ENCODE results near the gene ACSF3. TPM values are rescaled to one million over a fixed set of nuclear protein-coding genes. Genes with fewer than 3 reads are reported as not detected.

The ACSF3 gene
- total RNA-seq, 6 donors from 2014 or later = 30.2 to 97.4 (median 35.3) TPM

DNA sequence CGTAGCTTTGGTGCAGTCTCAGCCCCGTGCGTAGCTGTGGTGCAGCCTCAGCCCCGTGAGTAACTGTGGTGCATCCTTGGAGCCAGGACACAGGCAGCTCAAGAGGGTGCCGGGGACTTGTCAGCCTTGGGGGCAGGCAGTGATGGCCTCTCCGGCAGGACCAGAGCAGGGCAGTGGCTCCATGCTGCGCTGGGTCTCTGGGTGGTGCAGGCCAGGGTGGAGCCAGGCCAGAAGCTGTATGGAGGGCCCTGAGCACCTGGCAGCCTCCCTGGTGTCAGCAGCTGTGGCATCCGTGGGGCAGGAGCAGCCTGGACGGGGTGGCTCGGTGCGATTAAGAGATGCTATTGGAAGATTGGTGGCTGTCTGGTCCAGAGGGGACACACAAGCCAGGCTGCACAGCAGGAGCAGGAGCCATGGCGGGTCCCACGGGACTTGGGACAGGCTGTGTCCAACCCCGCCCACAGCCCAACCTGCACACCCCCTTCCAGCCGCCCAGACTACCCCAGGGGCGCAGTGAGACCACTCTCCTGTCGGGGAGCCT, 49.6 kb downstream of the ACSF3 start:
- H3K9me3 ChIP-seq = no peaks in the 10 kb centered on the region
- H3K4me3 ChIP-seq = no peak overlapping the region
- TF ChIP-seq POLR2AphosphoS5 (IDR thresholded peaks at IDR 0.05) (no peak), EP300 (IDR thresholded peaks at IDR 0.05) (no peak), POLR2A (IDR thresholded peaks at IDR 0.05) (no peak), CTCF (IDR thresholded peaks at IDR 0.05) (no peak)
- 93 to 97% methylated on average over 7 to 17 of the region's 17 CpGs for WGBS, 2 donors
- H3K4me1 ChIP-seq = no peaks in the 10 kb centered on the region
- H3K36me3 ChIP-seq = peaks cover 6 to 68% (median 50%) of the 10 kb centered on the region in 4 donors
- no peak overlapping the region for H3K27ac ChIP-seq
- no peaks in the 10 kb centered on the region for H3K27me3 ChIP-seq
- DNase-seq (peak in 1 of 2 donors; percentile 62), ATAC-seq (ENCODE audit: low FRiP score in 2 of 2) (no peak)

- DNase-seq = no peak
- no peak for ATAC-seq (ENCODE audit: low FRiP score in 2 of 2)
- WGBS, 2 donors = 89 to 93% methylated on average over 18 to 22 of the region's 22 CpGs
- Histone ChIP-seq H3K4me3 (no peak overlapping the region), H3K4me1 (no peaks in the 10 kb centered on the region), H3K27me3 (no peaks in the 10 kb centered on the region), H3K27ac (no peak overlapping the region), H3K9me3 (no peaks in the 10 kb centered on the region), H3K36me3 (peaks cover 6 to 63% (median 46%) of the 10 kb centered on the region in 4 donors)
- TF ChIP-seq POLR2AphosphoS5 (IDR thresholded peaks at IDR 0.05) (no peak), CTCF (IDR thresholded peaks at IDR 0.05) (no peak), EP300 (IDR thresholded peaks at IDR 0.05) (no peak), POLR2A (IDR thresholded peaks at IDR 0.05) (no peak)
These were observed 50.4 kb downstream of the ACSF3 start for GRCh38 chr16:89143911-89144675.

- Histone ChIP-seq H3K9me3 (no peaks in the 10 kb centered on the region), H3K4me1 (no peaks in the 10 kb centered on the region), H3K27ac (no peak overlapping the region), H3K36me3 (peaks cover 6 to 67% (median 48%) of the 10 kb centered on the region in 4 donors), H3K4me3 (no peak overlapping the region), H3K27me3 (no peaks in the 10 kb centered on the region)
- no peak for TF ChIP-seq EP300 (IDR thresholded peaks at IDR 0.05)
- no peak for TF ChIP-seq POLR2A (IDR thresholded peaks at IDR 0.05)
- no peak for TF ChIP-seq CTCF (IDR thresholded peaks at IDR 0.05)
- no peak for TF ChIP-seq POLR2AphosphoS5 (IDR thresholded peaks at IDR 0.05)
- ATAC-seq (ENCODE audit: low FRiP score in 2 of 2) (no peak), DNase-seq (no peak)
- 84 to 100% methylated on average over 3 to 6 of the region's 6 CpGs for WGBS, 2 donors
These were observed 51.0 kb downstream of the ACSF3 start for GRCh38 chr16:89144681-89145080.

DNA sequence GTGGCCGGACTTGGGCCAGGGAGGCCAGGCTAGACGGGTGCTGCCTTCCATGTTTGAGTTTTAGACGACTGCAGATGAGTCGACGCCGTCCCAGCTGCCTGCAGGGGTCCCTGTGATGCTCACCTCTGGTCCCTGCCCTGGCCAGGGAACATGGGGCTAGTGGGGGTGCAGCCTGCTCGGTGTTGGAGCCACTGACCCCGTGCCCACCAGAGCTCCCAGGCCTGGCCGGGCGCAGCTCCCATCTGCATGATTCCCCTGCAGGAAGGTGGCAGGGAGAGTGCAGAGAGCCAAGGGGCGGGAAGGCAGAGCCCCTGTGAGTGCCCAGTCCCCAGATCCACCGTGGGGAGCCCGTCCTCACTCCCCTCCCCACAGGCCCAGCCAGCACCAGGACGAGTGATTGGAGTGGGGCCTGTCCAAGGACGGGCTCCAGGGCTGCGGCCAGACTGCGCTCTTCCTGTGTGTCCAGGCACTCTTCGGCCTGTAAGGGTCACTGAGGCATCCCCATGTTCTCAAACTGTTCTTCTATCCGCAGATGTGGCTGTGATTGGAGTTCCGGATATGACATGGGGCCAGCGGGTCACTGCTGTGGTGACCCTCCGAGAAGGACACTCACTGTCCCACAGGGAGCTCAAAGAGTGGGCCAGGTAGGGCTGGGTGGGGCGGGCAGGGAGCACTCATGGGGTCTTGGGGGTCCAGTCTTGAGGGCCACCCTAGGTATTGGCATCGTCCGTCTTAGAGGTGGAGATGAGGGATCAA, 51.9 kb downstream of the ACSF3 start:
- Histone ChIP-seq H3K36me3 (peaks cover 6 to 67% (median 52%) of the 10 kb centered on the region in 4 donors), H3K4me3 (no peak overlapping the region), H3K27ac (no peak overlapping the region), H3K9me3 (no peaks in the 10 kb centered on the region), H3K27me3 (no peaks in the 10 kb centered on the region), H3K4me1 (no peaks in the 10 kb centered on the region)
- ATAC-seq (ENCODE audit: low FRiP score in 2 of 2) = no peak
- peak in 1 of 2 donors; percentile 56 for DNase-seq
- WGBS, 2 donors = 93% methylated on average over 16 to 25 of the region's 25 CpGs
- TF ChIP-seq EP300 (IDR thresholded peaks at IDR 0.05) = no peak

All from upper lobe of left lung (tissue), 6 donors.